H9 (cell line): ENCODE data around the gene DACT3. TPM values are rescaled to one million over a fixed set of nuclear protein-coding genes. Genes with fewer than 3 reads are reported as not detected.

Source experiments
- DNase-seq: peaks from one replicate; pipeline ENCODE4 v3.0.0-alpha.2; 2017
- H2AFZ ChIP-seq: one replicate; pipeline ENCODE4 v1.6.1; 2013; ENCODE audit warnings: mild to moderate bottlenecking, low read length, control low read depth, moderate library complexity
- H2AK5ac ChIP-seq: 2 replicates; pipeline ENCODE4 v1.6.1; 2013; ENCODE audit warnings: low read length, control low read depth, mixed read lengths; ENCODE audit not compliant: insufficient read length
- H2BK120ac ChIP-seq: one replicate; pipeline ENCODE4 v1.6.1; 2013; ENCODE audit warnings: low read depth, mild to moderate bottlenecking, low read length, control low read depth, inconsistent platforms; ENCODE audit not compliant: poor library complexity, severe bottlenecking
- H2BK12ac ChIP-seq: 2 replicates; pipeline ENCODE4 v1.6.1; 2013; ENCODE audit warnings: low read length, control low read depth, mixed read lengths, low read depth; ENCODE audit not compliant: insufficient read length
- H2BK15ac ChIP-seq: 2 replicates; pipeline ENCODE4 v1.6.1; 2013; ENCODE audit warnings: low read depth, low read length, control low read depth
- H2BK20ac ChIP-seq: one replicate; pipeline ENCODE4 v1.6.1; 2013; ENCODE audit warnings: low read depth, mild to moderate bottlenecking, low read length, control low read depth, inconsistent platforms; ENCODE audit not compliant: poor library complexity, severe bottlenecking
- H2BK5ac ChIP-seq: 2 replicates; pipeline ENCODE4 v1.6.1; 2013; ENCODE audit warnings: low read length, control low read depth, mixed read lengths; ENCODE audit not compliant: insufficient read length
- H3K14ac ChIP-seq: 2 replicates; pipeline ENCODE4 v1.6.1; 2013; ENCODE audit warnings: low read length, control low read depth; ENCODE audit not compliant: insufficient read depth
- H3K18ac ChIP-seq: 2 replicates; pipeline ENCODE4 v1.6.1; 2013; ENCODE audit warnings: low read depth, mild to moderate bottlenecking, mixed read lengths, low read length, control low read depth; ENCODE audit not compliant: insufficient read length
- H3K23ac ChIP-seq: 2 replicates; pipeline ENCODE4 v1.6.1; 2013; ENCODE audit warnings: low read length, control low read depth, mixed read lengths, low read depth; ENCODE audit not compliant: insufficient read length
- H3K23me2 ChIP-seq: 2 replicates; pipeline ENCODE4 v1.6.1; 2013; ENCODE audit warnings: low read depth, mild to moderate bottlenecking, mixed read lengths, low read length, control low read depth; ENCODE audit not compliant: insufficient read length, poor library complexity, severe bottlenecking
- H3K27ac ChIP-seq: 2 replicates; pipeline ENCODE4 v1.5.1; 2013; ENCODE audit warnings: low read length, control low read depth, mixed read lengths, low read depth; ENCODE audit not compliant: insufficient read length
- H3K27me3 ChIP-seq: 2 replicates; pipeline ENCODE4 v1.6.1; 2013; ENCODE audit warnings: low read length, control low read depth, inconsistent platforms; ENCODE audit not compliant: insufficient read depth
- H3K4ac ChIP-seq: 2 replicates; pipeline ENCODE4 v1.6.1; 2013; ENCODE audit warnings: low read depth, mild to moderate bottlenecking, control low read depth, inconsistent platforms, low read length, moderate library complexity
- H3K4me1 ChIP-seq: 2 replicates; pipeline ENCODE4 v1.6.1; 2013; ENCODE audit warnings: low read length, control low read depth, inconsistent platforms; ENCODE audit not compliant: insufficient read depth
- H3K4me2 ChIP-seq: 2 replicates; pipeline ENCODE4 v1.6.1; 2013; ENCODE audit warnings: low read length, control low read depth, mixed read lengths; ENCODE audit not compliant: insufficient read length, insufficient read depth
- H3K56ac ChIP-seq: 2 replicates; pipeline ENCODE4 v1.6.1; 2013; ENCODE audit warnings: low read depth, mild to moderate bottlenecking, mixed read lengths, low read length, control low read depth; ENCODE audit not compliant: insufficient read length
- H3K79me1 ChIP-seq: 2 replicates; pipeline ENCODE4 v1.6.1; 2013; ENCODE audit warnings: low read depth, mild to moderate bottlenecking, moderate library complexity, low read length, control low read depth, inconsistent platforms; ENCODE audit not compliant: insufficient read depth, poor library complexity, severe bottlenecking
- H3K79me2 ChIP-seq: 2 replicates; pipeline ENCODE4 v1.6.1; 2013; ENCODE audit warnings: low read length, control low read depth, inconsistent platforms; ENCODE audit not compliant: insufficient read depth
- H3K9ac ChIP-seq: 2 replicates; pipeline ENCODE4 v1.6.1; 2013; ENCODE audit warnings: low read length, control low read depth, mixed read lengths; ENCODE audit not compliant: insufficient read length; ENCODE audit errors: extremely low read depth
- H3K9me3 ChIP-seq: one replicate; pipeline ENCODE4 v1.6.1; 2013; ENCODE audit warnings: low read depth, low read length, inconsistent platforms; ENCODE audit not compliant: control insufficient read depth
- H3T11ph ChIP-seq: one replicate; pipeline ENCODE4 v1.6.1; 2013; ENCODE audit warnings: mild to moderate bottlenecking, low read length, control low read depth, inconsistent platforms
- H4K20me1 ChIP-seq: one replicate; pipeline ENCODE4 v1.6.1; 2013; ENCODE audit not compliant: control insufficient read depth, insufficient read length, insufficient read depth
- H4K5ac ChIP-seq: 2 replicates; pipeline ENCODE4 v1.6.1; 2013; ENCODE audit warnings: low read depth, mild to moderate bottlenecking, mixed read lengths, low read length, control low read depth; ENCODE audit not compliant: insufficient read length
- H4K8ac ChIP-seq: replicated peaks from 2 replicates; pipeline ENCODE4 v1.6.1; 2013; ENCODE audit warnings: low read length, control low read depth, mixed read lengths, low read depth; ENCODE audit not compliant: insufficient read length
- H4K91ac ChIP-seq: 2 replicates; pipeline ENCODE4 v1.6.1; 2013; ENCODE audit warnings: low read depth, mild to moderate bottlenecking, moderate library complexity, mixed read lengths, low read length, control low read depth; ENCODE audit not compliant: insufficient read length
- H3K27ac Mint-ChIP-seq, 3 experiments: 2 replicates in 2 of 3; 3 replicates in 1 of 3; pipeline ENCODE4 v1.8.0; 2020 to 2021; ENCODE audit warnings: mixed read lengths in 3 of 3, mild to moderate bottlenecking in 1 of 3, moderate library complexity in 1 of 3
- H3K27me3 Mint-ChIP-seq: 2 replicates; pipeline ENCODE4 v1.8.0; 2021; ENCODE audit warnings: low read depth, mild to moderate bottlenecking, moderate library complexity, mixed read lengths
- H3K36me3 Mint-ChIP-seq, 3 experiments: 2 replicates in 2 of 3; 3 replicates in 1 of 3; pipeline ENCODE4 v1.8.0; 2020 to 2021; ENCODE audit warnings: low read depth in 3 of 3, mixed read lengths in 3 of 3; ENCODE audit not compliant: insufficient read depth in 1 of 3
- H3K4me1 Mint-ChIP-seq, 2 experiments: 2 replicates each; pipeline ENCODE4 v1.8.0; 2020; ENCODE audit warnings: mixed read lengths in 2 of 2
- H3K4me3 Mint-ChIP-seq, 2 experiments: 2 replicates in 1 of 2; 3 replicates in 1 of 2; pipeline ENCODE4 v1.8.0; 2020 to 2021; ENCODE audit warnings: mild to moderate bottlenecking in 2 of 2, mixed read lengths in 2 of 2, moderate library complexity in 1 of 2
- H3K9me3 Mint-ChIP-seq, 2 experiments: 2 replicates in 1 of 2; 3 replicates in 1 of 2; pipeline ENCODE4 v1.8.0; 2020; ENCODE audit warnings: mild to moderate bottlenecking in 2 of 2, mixed read lengths in 2 of 2, moderate library complexity in 1 of 2
- CTCF ChIP-seq: fragments of 200-600 bp; sonication (generic); conservative IDR thresholded peaks from 3 replicates; pipeline ENCODE4 v1.8.0; 2021; ENCODE audit warnings: antibody characterized with exemption, mild to moderate bottlenecking
- WGBS: extraction: QIAGEN DNeasy Blood & Tissue Kit; methylation state at CpG from one replicate; pipeline ENCODE4 v1.1.7; 2013; ENCODE audit warnings: missing lambda C conversion rate, low lambda C conversion rate, mixed read lengths; ENCODE audit not compliant: insufficient read length; ENCODE audit errors: extremely low coverage; 5-methylcytosine and 5-hydroxymethylcytosine counted together
- total RNA-seq: library from RNA; stranded (reverse); gene quantifications from 2 replicates; pipeline ENCODE4 v1.2.1, GENCODE V29; 2021

The DACT3 gene
- total RNA-seq, 1 experiment from 2014 or later, result 0.87 TPM

GRCh38 chr19:46648961-46649960 lies 11.7 kb downstream of the DACT3 start:
- no peak overlapping the region for H2AK5ac ChIP-seq
- H3K27ac Mint-ChIP-seq, result no peak overlapping the region
- H3K4me1 Mint-ChIP-seq, result peaks cover 6 to 21% of the 10 kb centered on the region in 2 experiments; a peak in 3 of 4 replicates
- H3K36me3 Mint-ChIP-seq, result peaks cover 0 to 3% (median 3%) of the 10 kb centered on the region in 3 experiments; a peak in 4 of 7 replicates
- no peak overlapping the region for H4K91ac ChIP-seq
- H3T11ph ChIP-seq, result no peak overlapping the region
- H3K18ac ChIP-seq, result no peak overlapping the region
- no peak overlapping the region; the same call in 1 of the 2 replicates for H2BK15ac ChIP-seq
- H3K23ac ChIP-seq, result no peak overlapping the region
- no peak overlapping the region for H2BK5ac ChIP-seq
- H3K23me2 ChIP-seq, result no peaks in the 10 kb centered on the region
- peak overlapping the region; percentile 16 for H3K4me2 ChIP-seq
- H3K79me2 ChIP-seq, result no peaks in the 10 kb centered on the region
- TF ChIP-seq CTCF, result no peak
- DNase-seq, result no peak
- H3K14ac ChIP-seq, result no peak overlapping the region; the same call in 1 of the 2 replicates
- peak overlapping the region; percentile 44 to 71 for H3K4me3 Mint-ChIP-seq
- H3K56ac ChIP-seq, result no peak overlapping the region
- H4K20me1 ChIP-seq, result no peaks in the 10 kb centered on the region
- H3K27me3 Mint-ChIP-seq, result peaks cover 87% of the 10 kb centered on the region
- no peak overlapping the region for H4K8ac ChIP-seq
- H3K9me3 Mint-ChIP-seq, result peaks cover 2 to 13% of the 10 kb centered on the region in 2 experiments
- H2BK120ac ChIP-seq, result no peak overlapping the region
- no peaks in the 10 kb centered on the region for H3K9me3 ChIP-seq
- no peak overlapping the region for H2BK20ac ChIP-seq
- no peaks in the 10 kb centered on the region for H3K79me1 ChIP-seq
- H3K4ac ChIP-seq, result no peak overlapping the region
- H3K27me3 ChIP-seq, result peaks cover 26% of the 10 kb centered on the region
- WGBS, result no CpG with 5 or more reads among the region's 144 CpGs
- H4K5ac ChIP-seq, result no peak overlapping the region
- no peak overlapping the region for H2AFZ ChIP-seq
- H3K27ac ChIP-seq, result no peak overlapping the region
- H3K4me1 ChIP-seq, result no peaks in the 10 kb centered on the region
- no peak overlapping the region for H3K9ac ChIP-seq
- no peak overlapping the region for H2BK12ac ChIP-seq
